ENCODE results near the gene SPG11. TPM values are rescaled to one million over a fixed set of nuclear protein-coding genes. Genes with fewer than 3 reads are reported as not detected.
A peak's percentile ranks its signal among the peaks of the same experiment; 100 is the strongest.
"Not testable (repeated sequence)": the region's sequence is repeated elsewhere in the genome, so short reads cannot be mapped to it uniquely, and the experiment has no call there.

The SPG11 gene
- 10 to 100 TPM; 83.2 to 96.4 TPM for total RNA-seq

- CTCF ChIA-PET, result interaction anchor here (0.5 to 6.9 kb wide), 28 partner anchors 10 to 131 kb away, joined by 3 to 200 read pairs (median 6); partner anchors contain the start of genes B2M, PATL2 and TRIM69
- Mint-ChIP-seq H3K36me3 (ENCODE audit: low read depth) (peaks cover 13% of the 10 kb centered on the region), H3K9me3 (no peaks in the 10 kb centered on the region), H3K27me3 (ENCODE audit: low read depth) (no peaks in the 10 kb centered on the region), H3K27ac (peak within 1 kb of the TSS; percentile 94), H3K4me1 (ENCODE audit: low read depth) (peaks cover 53% of the 10 kb centered on the region), H3K4me3 (peak within 1 kb of the TSS; percentile 97)
- peak; percentile 99 for DNase-seq
- intact Hi-C loops (cut with micrococcal nuclease), result loop anchor here (1.0 to 5.0 kb wide), 8 partner anchors 30 to 359 kb away; partner anchors contain the start of genes B2M, PATL2 and SORD
These were observed at the start of gene SPG11 for GRCh38 chr15:44663410-44664308. TSS of gene SPG11 (minus strand) at chr15:44663662. CDS start at chr15:44663647, 15 bp downstream.

- peak; percentile 77 for DNase-seq
- intact Hi-C loops (cut with micrococcal nuclease), result loop anchor here (1.0 to 10.0 kb wide), 3 partner anchors 24 to 888 kb away; partner anchors contain the start of genes EIF3J, MFAP1, TRIM69 and WDR76
These were observed 49.0 kb upstream of the SPG11 start for GRCh38 chr15:44712346-44713005.

GRCh38 chr15:44711743-44712345 is 48.4 kb upstream of the SPG11 start:
- H3K4me3 Mint-ChIP-seq, result peak overlapping the region; percentile 99
- peak; percentile 56 for DNase-seq
- peak overlapping the region; percentile 100 for H3K27ac Mint-ChIP-seq
- H3K36me3 Mint-ChIP-seq (ENCODE audit: low read depth), result peaks cover 66% of the 10 kb centered on the region
- peaks cover 38% of the 10 kb centered on the region for H3K4me1 Mint-ChIP-seq (ENCODE audit: low read depth)
- no peaks in the 10 kb centered on the region for H3K9me3 Mint-ChIP-seq
- intact Hi-C loops (cut with micrococcal nuclease), result loop anchor here (1.0 to 10.0 kb wide), 8 partner anchors 7 to 887 kb away; partner anchors contain the start of genes EIF3J, GOLM2, MFAP1 and SPG11
- peaks cover 3% of the 10 kb centered on the region for H3K27me3 Mint-ChIP-seq (ENCODE audit: low read depth)
- CTCF ChIA-PET, result interaction anchor here (0.8 to 14.8 kb wide), 10 partner anchors 11 to 887 kb away, joined by 3 to 200 read pairs (median 10); partner anchors contain the start of genes MFAP1, SPG11 and TRIM69

More at GRCh38 chr15:44712346-44713005, 49.0 kb upstream of the SPG11 start:
- Mint-ChIP-seq H3K4me3 (peak overlapping the region; percentile 99), H3K36me3 (ENCODE audit: low read depth) (peaks cover 72% of the 10 kb centered on the region), H3K4me1 (ENCODE audit: low read depth) (peaks cover 44% of the 10 kb centered on the region), H3K9me3 (no peaks in the 10 kb centered on the region), H3K27me3 (ENCODE audit: low read depth) (peaks cover 3% of the 10 kb centered on the region), H3K27ac (peak overlapping the region; percentile 100)
- CTCF ChIA-PET, result interaction anchor here (0.8 to 14.8 kb wide), 7 partner anchors 10 to 888 kb away, joined by 3 to 200 read pairs (median 16); partner anchors contain the start of genes MFAP1, SPG11 and TRIM69

GRCh38 chr15:44711096-44711742 is 47.8 kb upstream of the SPG11 start, which contains the start of the genes B2M and PATL2:
TSS of gene B2M (plus strand) at chr15:44711517. CDS start at chr15:44711547, 30 bp downstream.
TSS of gene PATL2 (minus strand) at chr15:44711323. CDS start at chr15:44676490, 34,833 bp downstream.
- Mint-ChIP-seq H3K36me3 (ENCODE audit: low read depth) (peaks cover 60% of the 10 kb centered on the region), H3K4me3 (peak within 1 kb of the TSS; percentile 99), H3K27me3 (ENCODE audit: low read depth) (peaks cover 3% of the 10 kb centered on the region), H3K9me3 (no peaks in the 10 kb centered on the region), H3K4me1 (ENCODE audit: low read depth) (peaks cover 35% of the 10 kb centered on the region), H3K27ac (peak within 1 kb of the TSS; percentile 100)
- DNase-seq, result peak; percentile 96
- intact Hi-C loops (cut with micrococcal nuclease), result loop anchor here (1.0 to 10.0 kb wide), 8 partner anchors 8 to 886 kb away; partner anchors contain the start of genes EIF3J, GOLM2, MFAP1 and SPG11
- CTCF ChIA-PET, result interaction anchor here (0.6 to 14.8 kb wide), 16 partner anchors 7 to 133 kb away, joined by 3 to 200 read pairs (median 6); partner anchors contain the start of genes SPG11 and TRIM69

DNA sequence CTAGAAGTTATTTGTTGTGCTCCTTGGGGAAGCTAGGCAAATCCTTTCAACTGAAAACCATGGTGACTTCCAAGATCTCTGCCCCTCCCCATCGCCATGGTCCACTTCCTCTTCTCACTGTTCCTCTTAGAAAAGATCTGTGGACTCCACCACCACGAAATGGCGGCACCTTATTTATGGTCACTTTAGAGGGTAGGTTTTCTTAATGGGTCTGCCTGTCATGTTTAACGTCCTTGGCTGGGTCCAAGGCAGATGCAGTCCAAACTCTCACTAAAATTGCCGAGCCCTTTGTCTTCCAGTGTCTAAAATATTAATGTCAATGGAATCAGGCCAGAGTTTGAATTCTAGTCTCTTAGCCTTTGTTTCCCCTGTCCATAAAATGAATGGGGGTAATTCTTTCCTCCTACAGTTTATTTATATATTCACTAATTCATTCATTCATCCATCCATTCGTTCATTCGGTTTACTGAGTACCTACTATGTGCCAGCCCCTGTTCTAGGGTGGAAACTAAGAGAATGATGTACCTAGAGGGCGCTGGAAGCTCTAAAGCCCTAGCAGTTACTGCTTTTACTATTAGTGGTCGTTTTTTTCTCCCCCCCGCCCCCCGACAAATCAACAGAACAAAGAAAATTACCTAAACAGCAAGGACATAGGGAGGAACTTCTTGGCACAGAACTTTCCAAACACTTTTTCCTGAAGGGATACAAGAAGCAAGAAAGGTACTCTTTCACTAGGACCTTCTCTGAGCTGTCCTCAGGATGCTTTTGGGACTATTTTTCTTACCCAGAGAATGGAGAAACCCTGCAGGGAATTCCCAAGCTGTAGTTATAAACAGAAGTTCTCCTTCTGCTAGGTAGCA is 47.0 kb upstream of the SPG11 start:
- DNase-seq, result peak; percentile 69
- CTCF ChIA-PET, result interaction anchor here (0.6 to 14.8 kb wide), 17 partner anchors 8 to 132 kb away, joined by 3 to 200 read pairs (median 6); partner anchors contain the start of genes SPG11 and TRIM69
- Mint-ChIP-seq H3K27ac (peak overlapping the region; percentile 100), H3K27me3 (ENCODE audit: low read depth) (peaks cover 3% of the 10 kb centered on the region), H3K9me3 (no peaks in the 10 kb centered on the region), H3K4me3 (peak overlapping the region; percentile 99), H3K4me1 (ENCODE audit: low read depth) (peaks cover 29% of the 10 kb centered on the region), H3K36me3 (ENCODE audit: low read depth) (peaks cover 52% of the 10 kb centered on the region)
- intact Hi-C loops (cut with micrococcal nuclease), result loop anchor here (1.0 to 10.0 kb wide), 12 partner anchors 9 to 886 kb away; partner anchors contain the start of genes EIF3J, GOLM2, MFAP1 and SPG11

GRCh38 chr15:44706946-44707636 is 43.6 kb upstream of the SPG11 start:
- H3K27me3 Mint-ChIP-seq (ENCODE audit: low read depth), result peaks cover 3% of the 10 kb centered on the region
- intact Hi-C loops (cut with micrococcal nuclease), result no loop called here
- H3K36me3 Mint-ChIP-seq (ENCODE audit: low read depth), result peaks cover 21% of the 10 kb centered on the region
- peaks cover 5% of the 10 kb centered on the region for H3K9me3 Mint-ChIP-seq
- no peak overlapping the region for H3K27ac Mint-ChIP-seq
- DNase-seq, result no peak
- H3K4me3 Mint-ChIP-seq, result no peak overlapping the region
- CTCF ChIA-PET, result interaction anchor here (1.1 to 1.6 kb wide), 2 partner anchors 8 to 24 kb away, joined by 3 to 6 read pairs; no protein-coding TSS in a partner anchor
- H3K4me1 Mint-ChIP-seq (ENCODE audit: low read depth), result peaks cover 20% of the 10 kb centered on the region

GRCh38 chr15:44706401-44706800 is 42.9 kb upstream of the SPG11 start:
- Mint-ChIP-seq H3K36me3 (ENCODE audit: low read depth) (peaks cover 16% of the 10 kb centered on the region), H3K27me3 (ENCODE audit: low read depth) (peaks cover 1% of the 10 kb centered on the region), H3K4me3 (no peak overlapping the region), H3K9me3 (peaks cover 10% of the 10 kb centered on the region), H3K27ac (no peak overlapping the region), H3K4me1 (ENCODE audit: low read depth) (peaks cover 22% of the 10 kb centered on the region)
- intact Hi-C loops (cut with micrococcal nuclease), result no loop called here
- CTCF ChIA-PET, result interaction anchor here (1.1 to 1.6 kb wide), 4 partner anchors 8 to 113 kb away, joined by 3 to 6 read pairs (median 4); no protein-coding TSS in a partner anchor
- no peak for DNase-seq

GRCh38 chr15:44705986-44706385 is 42.5 kb upstream of the SPG11 start:
- CTCF ChIA-PET, result interaction anchor here (1.2 to 1.6 kb wide), 3 partner anchors 10 to 113 kb away, joined by 3 to 6 read pairs (median 4); no protein-coding TSS in a partner anchor
- Mint-ChIP-seq H3K27ac (no peak overlapping the region), H3K36me3 (ENCODE audit: low read depth) (peaks cover 13% of the 10 kb centered on the region), H3K4me3 (no peak overlapping the region), H3K4me1 (ENCODE audit: low read depth) (peaks cover 23% of the 10 kb centered on the region), H3K27me3 (ENCODE audit: low read depth) (no peaks in the 10 kb centered on the region), H3K9me3 (peaks cover 12% of the 10 kb centered on the region)
- intact Hi-C loops (cut with micrococcal nuclease), result no loop called here
- DNase-seq, result no peak

DNA sequence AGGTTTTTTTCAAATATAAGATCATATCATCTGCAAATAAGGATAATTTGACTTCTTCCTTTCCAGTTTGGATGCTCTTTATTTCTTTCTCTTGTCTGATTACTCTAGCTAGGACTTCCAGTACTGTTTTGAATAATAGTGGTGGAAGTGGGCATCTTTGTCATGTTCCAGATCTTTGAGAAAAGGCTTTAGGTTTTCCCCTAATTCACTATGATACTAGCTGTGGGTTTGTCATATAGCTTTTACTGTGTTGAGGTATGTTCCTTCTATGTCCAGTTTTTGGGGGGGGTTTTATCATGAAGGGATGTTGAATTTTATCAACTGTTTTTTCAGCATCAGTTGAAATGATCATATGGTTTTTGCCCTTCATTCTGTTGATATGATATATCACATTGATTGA is 37.2 kb upstream of the SPG11 start:
- H3K27me3 Mint-ChIP-seq (ENCODE audit: low read depth); intact Hi-C loops (cut with micrococcal nuclease): not testable (repeated sequence)
- CTCF ChIA-PET, result interaction anchor here (0.8 kb wide), 1 partner anchor 122 kb away, joined by 5 read pairs; no protein-coding TSS in a partner anchor

More for the DNA sequence above, 37.2 kb upstream of the SPG11 start:
- H3K36me3 Mint-ChIP-seq (ENCODE audit: low read depth); DNase-seq; H3K27ac Mint-ChIP-seq; H3K4me3 Mint-ChIP-seq: not testable (repeated sequence)
- H3K4me1 Mint-ChIP-seq (ENCODE audit: low read depth), result peaks cover 13% of the 10 kb centered on the region
- H3K9me3 Mint-ChIP-seq, result peaks cover 24% of the 10 kb centered on the region

All from activated naive CD4-positive, alpha-beta T cell treated with anti-CD3 and anti-CD28 coated beads for 36 hours (primary cell).